Colon (tissue), 2 donors: Measurements from ENCODE around the gene DGKZ.

Source experiments
- FAIRE-seq: peaks from 2 replicates; lab custom pipeline; 2012; peaks lifted over from hg19 to GRCh38; lab: Jason Lieb, UNC
- donor health status: control.
- donor health status: control.

DGKZ gene

GRCh38 chr11:46382646-46383403 is 35.6 kb downstream of the DGKZ start:
- FAIRE-seq = no peak

- no peak for FAIRE-seq
Measured at GRCh38 chr11:46383404-46383758, 36.1 kb downstream of the DGKZ start.

DNA sequence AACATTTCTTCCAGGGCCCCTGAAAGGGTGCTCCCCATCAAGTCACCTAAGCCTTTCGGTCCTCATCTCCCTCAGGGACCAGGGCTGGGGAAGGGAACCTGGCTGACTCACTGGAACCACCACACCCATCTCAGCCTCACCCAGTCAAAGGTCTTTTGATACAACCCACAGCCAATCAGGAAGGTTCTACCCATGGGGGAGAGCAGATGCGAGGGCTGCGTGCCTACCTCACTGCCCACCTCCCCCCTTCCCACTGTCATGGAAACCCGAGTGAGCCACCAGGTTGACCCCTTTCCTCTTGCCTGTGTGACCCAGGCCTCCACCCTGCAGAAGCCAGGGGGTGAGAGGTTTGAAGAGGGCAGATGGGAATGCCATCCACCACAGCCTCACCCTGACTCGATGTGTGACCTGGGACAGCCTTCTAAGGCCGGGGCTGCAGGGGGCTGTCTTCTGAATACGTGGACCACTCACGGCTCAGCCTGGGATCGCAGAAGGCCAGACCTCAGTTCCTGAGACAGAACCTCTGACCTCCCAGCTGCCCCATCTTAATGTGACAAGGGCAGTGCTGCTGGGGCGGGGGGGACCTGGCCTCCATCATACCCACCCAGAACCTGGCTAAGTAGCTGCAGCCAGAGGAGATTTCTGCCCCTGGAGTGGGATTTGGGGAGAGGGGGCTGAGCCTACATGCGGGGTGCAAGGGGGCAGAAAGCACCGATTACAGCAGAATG is 36.9 kb downstream of the DGKZ start:
- no peak for FAIRE-seq

DNA sequence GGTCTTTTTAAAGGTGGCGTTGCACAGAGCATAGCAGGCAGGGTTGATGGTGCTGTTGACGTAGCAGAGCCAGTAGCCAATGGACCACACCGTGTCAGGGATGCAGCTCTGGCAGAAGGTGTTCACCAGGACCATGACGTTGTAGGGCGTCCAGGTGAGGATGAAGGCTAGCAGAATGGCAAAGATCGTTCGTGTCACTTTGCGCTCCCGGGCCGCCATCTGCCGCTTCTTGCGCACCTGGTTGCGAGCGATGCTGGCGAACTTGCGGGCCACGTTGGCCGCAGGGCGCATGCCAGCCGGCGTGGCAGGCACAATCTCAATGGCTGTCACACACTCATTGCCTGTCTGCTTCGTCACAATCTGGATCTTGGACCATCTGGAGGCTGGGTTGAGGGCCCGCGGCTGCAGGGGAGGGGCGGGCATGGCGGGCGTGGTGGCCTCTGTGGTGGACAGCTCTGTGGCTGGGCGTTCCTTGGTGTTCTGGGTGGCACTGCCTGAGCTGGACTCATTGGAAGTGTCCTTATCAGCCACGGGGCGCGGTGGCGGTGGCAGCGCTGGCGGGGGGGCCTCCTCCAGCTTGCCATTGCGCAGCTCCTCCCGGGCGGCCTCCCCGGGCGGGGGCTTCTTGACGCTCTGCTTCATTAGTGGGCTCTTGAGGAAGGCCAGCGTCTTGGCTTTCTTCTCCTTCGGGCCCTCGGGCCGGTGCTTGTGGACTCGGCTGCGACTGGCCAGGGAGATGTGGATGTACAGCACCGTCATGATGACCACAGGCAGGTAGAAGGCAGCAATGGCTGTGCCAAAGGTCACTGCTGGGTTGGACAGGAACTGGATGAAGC is 38.1 kb downstream of the DGKZ start:
- FAIRE-seq = no peak

DNA sequence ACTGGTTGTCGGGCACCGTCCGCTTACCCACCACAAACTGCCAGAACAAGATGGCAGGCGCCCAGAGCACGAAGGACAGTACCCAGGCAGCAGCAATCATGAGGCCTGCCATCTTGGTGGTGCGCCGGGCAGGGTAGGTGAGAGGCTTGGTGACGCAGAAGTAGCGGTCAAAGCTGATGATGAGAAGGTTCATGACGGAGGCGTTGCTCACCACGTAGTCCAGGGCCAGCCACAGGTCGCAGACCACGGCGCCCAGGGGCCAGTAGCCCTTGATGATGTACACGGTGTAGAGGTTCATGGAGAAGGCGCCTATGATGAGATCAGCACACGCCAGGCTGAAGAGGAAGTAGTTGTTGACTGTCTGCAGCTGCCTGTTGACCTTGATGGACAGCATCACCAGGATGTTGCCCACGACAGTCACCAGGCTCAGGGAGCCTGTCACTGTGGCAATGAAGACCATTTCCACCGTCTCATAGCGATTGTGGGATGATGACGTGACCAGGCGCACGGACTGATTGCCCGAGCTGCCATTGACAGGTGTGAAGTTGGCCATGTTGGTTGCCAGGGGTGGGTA is 38.8 kb downstream of the DGKZ start:
- no peak for FAIRE-seq

DNA sequence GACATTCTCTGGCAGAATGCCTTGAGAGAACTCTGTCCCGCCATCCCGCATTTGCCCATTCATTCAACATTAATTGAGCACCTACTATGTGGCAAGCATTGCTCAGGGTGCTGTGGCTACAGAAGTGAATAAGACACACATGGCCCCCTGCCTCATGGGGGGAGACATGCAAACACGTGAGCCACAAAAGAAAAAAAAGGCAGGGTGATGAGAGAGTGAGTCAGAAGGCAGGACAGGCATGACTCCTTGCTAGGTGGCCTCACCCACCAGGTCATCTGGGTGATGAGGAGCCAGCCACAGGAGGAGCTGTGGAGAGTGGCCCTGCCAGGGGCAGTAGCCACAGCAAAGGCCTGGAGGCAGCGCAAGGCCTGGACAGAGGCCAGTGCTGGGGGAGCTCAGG is 39.4 kb downstream of the DGKZ start:
- FAIRE-seq = no peak

DNA sequence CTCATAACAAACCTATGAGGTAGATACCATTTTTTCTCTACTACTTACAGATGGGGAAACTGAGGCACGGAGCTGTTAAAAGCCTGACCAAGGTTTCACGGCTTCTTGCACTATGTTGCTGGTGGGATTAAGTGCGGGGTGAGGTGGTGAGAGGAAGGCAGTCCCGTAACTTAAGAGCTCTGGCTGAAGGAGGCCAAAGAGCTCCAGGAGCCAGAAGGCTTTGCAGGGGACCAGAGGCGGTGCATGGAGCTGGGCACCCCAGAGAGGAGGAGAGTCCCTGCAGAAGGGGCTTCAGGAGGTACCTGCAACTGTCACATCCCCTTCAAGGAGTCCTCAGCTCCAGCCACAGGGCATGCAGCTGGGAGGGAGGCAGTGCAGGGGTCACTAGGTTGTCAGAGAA is 40.2 kb downstream of the DGKZ start:
- no peak for FAIRE-seq

GRCh38 chr11:46387919-46388618 is 40.8 kb downstream of the DGKZ start:
- no peak for FAIRE-seq

DNA sequence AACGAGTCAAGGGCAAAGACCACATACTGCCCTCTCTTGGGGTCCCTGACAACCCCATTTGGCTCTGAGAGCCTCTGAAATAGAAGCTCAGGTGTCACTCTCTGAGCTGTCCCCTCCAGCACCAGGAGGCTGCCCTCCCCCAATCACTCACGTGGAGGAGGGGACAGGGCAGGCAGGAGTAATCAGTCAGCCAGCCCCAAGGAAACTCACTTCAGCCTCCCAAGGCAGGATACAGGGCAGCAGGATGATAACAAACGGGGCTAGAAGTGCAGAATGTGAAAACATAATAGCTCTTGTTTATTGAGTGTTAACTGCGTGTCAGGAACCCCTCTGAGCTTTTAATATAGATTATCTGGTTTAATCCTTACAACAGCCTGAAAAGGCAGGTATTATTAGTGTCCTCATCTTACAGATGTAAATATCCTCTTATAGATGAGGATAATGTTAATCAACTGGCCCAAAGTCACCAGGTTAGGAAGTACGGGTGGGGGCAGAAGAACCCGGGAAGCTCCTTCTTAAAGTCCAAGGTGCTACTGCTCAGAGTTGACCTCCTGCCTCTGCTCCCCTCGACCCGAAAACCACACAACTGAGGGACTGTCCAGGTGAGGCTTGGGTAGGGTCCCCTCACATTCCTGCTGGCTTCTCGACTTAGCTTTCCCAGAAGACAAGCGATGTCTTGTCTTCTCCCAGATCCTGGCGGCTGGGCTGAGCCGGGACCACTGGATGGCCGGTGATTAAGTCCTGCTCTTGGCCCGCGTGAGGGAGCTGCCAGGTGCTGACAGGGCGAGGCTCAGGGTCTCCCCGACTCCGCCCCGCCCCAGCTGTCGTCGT is 41.6 kb downstream of the DGKZ start:
- FAIRE-seq = no peak

DNA sequence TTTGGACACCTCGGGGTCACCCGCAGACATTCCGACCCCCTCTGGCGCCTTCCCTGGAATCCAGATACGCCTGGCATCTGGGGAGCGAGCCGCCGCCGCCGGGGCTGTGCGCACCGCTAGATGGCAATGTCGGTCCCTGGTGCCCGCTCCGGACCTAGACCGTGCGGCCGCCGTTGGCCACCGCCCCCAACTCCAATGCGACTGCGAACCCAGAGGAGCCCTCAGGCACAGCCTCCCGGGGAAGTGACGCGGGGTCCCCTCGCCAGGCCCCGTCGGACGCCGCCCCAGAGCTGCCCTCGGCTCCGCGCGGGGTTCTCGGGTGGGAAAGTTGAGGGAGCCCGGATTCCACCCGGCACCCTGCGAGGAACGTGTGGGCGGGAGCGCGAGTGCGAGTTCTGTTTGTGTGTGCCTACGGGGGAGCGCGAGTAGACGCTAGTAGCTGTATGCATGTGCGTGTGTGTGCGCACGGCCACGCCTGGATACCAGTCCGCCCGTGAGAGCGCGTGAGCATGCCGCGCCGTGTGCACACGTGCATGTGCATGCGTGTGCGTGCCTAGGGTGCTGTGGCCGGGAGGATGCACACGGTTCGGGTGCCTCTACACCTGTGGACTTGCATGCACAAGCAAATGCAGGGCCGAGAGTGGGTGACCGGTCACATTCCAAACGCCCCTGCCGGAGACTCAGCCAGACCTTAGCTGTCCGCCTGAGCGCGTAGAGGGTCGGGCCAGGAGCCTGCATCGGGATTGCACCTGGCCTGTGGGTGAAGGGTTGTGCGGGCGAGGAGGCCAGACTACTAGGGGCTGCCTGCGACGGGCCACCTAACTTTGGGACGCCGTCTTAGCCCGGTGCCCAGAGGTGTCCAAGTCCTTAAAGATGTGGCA is 42.4 kb downstream of the DGKZ start:
- no peak for FAIRE-seq

DNA sequence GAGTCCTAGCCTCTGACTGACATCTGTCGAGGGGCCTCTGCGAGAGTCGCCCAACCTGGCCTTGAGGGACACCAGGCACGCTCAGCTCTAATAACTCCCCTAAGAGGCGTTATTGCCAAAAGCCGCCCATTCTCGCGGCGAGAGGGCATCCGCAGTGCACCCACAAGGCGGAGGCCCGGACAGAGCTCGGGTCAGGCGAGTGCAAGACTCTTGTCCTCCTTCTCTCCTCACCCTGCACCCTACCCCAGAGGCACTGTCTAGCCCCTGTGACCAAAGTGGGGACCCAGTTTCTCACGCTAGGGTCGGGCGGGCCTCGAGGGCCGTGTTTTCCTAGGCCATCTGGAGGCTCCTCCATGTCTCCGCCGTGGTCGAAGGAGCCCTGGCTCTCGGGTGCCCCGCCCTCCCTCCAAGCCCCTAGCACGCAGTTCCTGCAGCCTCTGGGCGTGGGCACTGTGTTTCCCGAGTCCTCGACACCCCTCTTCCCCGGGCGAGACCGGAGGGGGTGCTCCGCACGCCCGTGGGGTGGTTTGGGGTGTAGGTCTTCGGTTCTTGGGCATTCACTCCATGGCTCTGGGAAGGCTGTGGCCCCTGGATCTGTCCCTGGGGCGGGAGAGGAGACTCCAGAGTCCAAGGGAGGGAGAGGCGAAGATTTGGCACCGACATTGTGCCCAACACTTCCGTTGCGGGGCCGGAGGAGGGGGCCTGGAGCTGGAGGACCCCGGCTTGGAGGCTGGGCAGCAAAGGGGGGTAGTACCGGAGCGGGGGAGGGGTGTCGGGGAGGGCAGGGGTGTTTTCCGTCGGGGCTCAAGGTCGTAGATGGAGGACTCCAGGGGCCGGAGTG is 43.3 kb downstream of the DGKZ start:
- no peak for FAIRE-seq

GRCh38 chr11:46391186-46391577 is 43.9 kb downstream of the DGKZ start:
- FAIRE-seq = no peak

DNA sequence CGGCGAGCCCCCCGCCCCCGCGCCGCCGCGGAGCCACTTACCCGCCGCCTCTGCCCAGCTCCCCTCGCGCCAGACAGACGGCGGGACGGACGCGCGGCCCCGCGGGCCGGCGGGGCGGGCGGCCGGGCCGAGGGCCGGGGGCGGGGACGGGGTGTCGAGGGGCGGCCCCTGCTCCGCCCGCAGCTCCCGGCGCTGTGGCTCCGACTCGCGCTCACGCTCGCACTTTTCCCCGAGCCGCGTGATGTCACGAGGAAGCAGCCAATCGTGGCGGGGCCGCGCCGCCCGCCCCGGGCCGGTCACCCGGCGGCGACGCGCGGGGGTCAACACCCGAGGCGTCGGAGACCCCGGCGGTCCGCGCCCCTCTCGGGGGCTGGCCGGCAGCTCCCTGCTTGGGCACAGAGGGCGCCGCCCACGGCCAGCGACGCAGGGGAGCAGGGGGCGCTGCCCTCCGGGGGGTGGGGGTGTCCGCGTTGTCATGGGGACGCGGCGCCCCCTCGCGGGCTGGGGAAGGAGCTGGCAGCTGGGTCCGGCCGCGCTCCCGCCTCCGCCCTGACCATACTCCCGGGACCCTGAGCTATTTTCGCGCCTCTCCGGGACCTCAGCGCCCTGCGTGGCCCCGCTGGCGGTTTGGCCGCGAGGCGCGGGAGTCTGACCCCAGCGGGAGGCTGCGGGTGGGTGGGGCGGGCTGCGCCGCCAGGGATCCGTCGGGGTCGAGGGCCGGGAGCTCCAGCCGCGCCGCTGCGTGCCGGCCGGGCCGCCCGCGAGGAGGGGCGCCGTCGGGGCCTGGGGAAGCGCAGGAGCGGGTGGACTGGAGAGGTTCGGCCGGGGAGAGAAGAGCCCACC is 44.5 kb downstream of the DGKZ start, which contains the start of gene CHRM4:
CHRM4 (minus strand) TSS at position 199 of the 843 bp plus-strand sequence. CDS start 5,219 bp downstream, outside the sequence.
- no peak for FAIRE-seq

DNA sequence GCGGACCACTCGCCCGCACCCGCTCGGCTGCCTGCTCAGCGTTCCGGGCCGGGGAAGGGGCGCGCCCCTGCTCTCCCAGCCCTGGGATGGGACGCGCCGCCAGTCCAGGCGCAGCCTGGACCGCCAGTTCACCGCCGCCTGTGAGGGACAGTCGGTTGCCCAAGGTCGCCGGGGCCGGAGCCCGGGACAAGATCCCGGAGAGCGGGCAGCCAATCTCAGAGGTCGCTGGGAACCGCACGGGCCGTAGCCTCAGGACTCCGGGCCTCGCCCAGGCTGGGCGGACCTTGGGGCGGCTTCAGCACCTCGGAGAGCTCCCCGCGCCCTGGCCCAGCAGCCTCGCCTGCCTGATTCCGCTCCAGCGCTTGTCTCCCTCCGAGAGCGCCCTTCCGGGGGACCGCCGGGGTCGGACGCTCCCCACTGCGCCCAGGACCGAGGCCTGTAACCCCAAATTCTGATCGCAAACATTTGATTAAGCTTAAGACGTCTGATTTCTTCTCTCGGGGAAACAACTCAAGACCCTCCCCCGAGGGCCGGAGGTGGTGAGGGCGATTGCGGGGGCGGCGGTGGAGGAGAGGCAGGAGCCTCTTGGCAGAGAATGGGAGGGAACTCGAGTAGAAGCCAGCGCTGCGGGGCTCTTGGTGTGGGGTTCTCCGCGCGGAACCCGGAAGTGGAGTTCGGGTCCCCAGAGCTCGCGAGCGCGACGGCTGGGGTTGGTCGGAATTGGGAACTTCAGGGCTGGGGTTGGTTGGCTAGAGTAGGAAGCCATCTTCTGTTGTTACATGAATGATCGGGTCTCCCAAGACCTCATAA is 45.4 kb downstream of the DGKZ start:
- FAIRE-seq = no peak

GRCh38 chr11:46393231-46393616 is 46.0 kb downstream of the DGKZ start:
- FAIRE-seq = no peak

- no peak for FAIRE-seq
Measured at GRCh38 chr11:46393759-46394158, 46.5 kb downstream of the DGKZ start.

GRCh38 chr11:46397526-46397925 is 50.3 kb downstream of the DGKZ start:
- no peak for FAIRE-seq
